Endothelial cell of umbilical vein (primary cell): ENCODE results near the gene TAOK2.

Experiments
- FOS ChIP-seq: IDR thresholded peaks from 2 replicates; pipeline ENCODE4 v1.6.1; 2011; ENCODE audit warnings: mild to moderate bottlenecking, low read length, moderate library complexity, borderline replicate concordance; ENCODE audit not compliant: insufficient read depth
- POLR2A ChIP-seq: IDR thresholded peaks from 2 replicates; pipeline ENCODE4 v1.6.1; 2012; ENCODE audit warnings: low read depth, mild to moderate bottlenecking, control low read depth, low read length
- TF ChIP-seq, protein P1 (sequence below), 2 donors: IDR thresholded peaks; 1 replicate in 1 of 2; 2 replicates in 1 of 2; pipeline ENCODE4 v1.5.1; 2011; ENCODE audit warnings: low read length in 2 of 2, mild to moderate bottlenecking in 2 of 2, moderate library complexity in 2 of 2, control low read depth in 1 of 2, inconsistent platforms in 1 of 2, low read depth in 1 of 2; ENCODE audit not compliant: insufficient read depth in 1 of 2; ENCODE audit errors: extremely low read depth in 1 of 2

DNA sequence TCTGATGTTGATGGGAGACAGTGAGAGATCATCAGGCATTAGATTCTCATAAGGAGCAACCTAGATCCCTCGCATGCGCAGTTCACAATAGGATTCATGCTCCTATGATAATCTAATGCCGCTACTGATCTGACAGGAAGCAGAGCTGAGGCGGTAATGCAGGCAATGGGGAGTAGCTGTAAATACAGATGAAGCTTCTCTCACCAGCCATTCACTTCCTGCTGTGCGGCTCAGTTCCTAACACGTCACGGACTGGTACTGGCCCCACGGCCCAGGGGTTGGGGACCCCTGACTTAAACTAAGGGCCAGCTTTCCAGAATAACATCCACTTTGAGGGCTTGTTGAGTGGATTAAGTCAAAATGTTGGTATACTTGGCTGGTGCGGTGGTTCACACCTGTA lies 14.4 kb upstream of the TAOK2 start:
- TF ChIP-seq, protein P1, sequence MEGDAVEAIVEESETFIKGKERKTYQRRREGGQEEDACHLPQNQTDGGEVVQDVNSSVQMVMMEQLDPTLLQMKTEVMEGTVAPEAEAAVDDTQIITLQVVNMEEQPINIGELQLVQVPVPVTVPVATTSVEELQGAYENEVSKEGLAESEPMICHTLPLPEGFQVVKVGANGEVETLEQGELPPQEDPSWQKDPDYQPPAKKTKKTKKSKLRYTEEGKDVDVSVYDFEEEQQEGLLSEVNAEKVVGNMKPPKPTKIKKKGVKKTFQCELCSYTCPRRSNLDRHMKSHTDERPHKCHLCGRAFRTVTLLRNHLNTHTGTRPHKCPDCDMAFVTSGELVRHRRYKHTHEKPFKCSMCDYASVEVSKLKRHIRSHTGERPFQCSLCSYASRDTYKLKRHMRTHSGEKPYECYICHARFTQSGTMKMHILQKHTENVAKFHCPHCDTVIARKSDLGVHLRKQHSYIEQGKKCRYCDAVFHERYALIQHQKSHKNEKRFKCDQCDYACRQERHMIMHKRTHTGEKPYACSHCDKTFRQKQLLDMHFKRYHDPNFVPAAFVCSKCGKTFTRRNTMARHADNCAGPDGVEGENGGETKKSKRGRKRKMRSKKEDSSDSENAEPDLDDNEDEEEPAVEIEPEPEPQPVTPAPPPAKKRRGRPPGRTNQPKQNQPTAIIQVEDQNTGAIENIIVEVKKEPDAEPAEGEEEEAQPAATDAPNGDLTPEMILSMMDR (IDR thresholded peaks at IDR 0.05; ENCODE audit: extremely low read depth in 1 of 2, insufficient read depth in 1 of 2, low read depth in 1 of 2, low read length in 2 of 2): no peak
- TF ChIP-seq POLR2A (no peak), FOS (no peak)
